Peyer's patch (tissue), 4 donors: ENCODE data around the gene SHANK1. TPM values are rescaled to one million over a fixed set of nuclear protein-coding genes. Genes with fewer than 3 reads are reported as not detected.

ENCODE experiments used
- DNase-seq, 3 donors: peaks; one replicate each; pipeline ENCODE4 v3.0.0-alpha.2; 2017 to 2019
- H3K27ac ChIP-seq, 4 donors: fragments of 200-600 bp; sonication (generic); one replicate each; pipeline ENCODE4 v1.5.1; 2016 to 2019
- H3K27me3 ChIP-seq, 2 donors: fragments of 200-600 bp; sonication (generic); one replicate each; pipeline ENCODE4 v1.5.1; 2019
- H3K36me3 ChIP-seq, 3 donors: fragments of 200-600 bp; sonication (generic); one replicate each; pipeline ENCODE4 v1.5.1; 2016 to 2019
- H3K4me1 ChIP-seq, 4 donors: fragments of 200-600 bp; sonication (generic); one replicate each; pipeline ENCODE4 v1.5.1; 2016 to 2019
- H3K4me3 ChIP-seq, 4 donors: fragments of 200-600 bp; sonication (generic); 1 replicate in 3 of 4; 2 replicates in 1 of 4; pipeline ENCODE4 v1.5.1; 2016 to 2019; ENCODE audit warnings: mild to moderate bottlenecking in 1 of 4
- H3K9me3 ChIP-seq, 4 donors: fragments of 200-600 bp; sonication (generic); one replicate each; pipeline ENCODE4 v1.5.1; 2016 to 2019; ENCODE audit warnings: mild to moderate bottlenecking in 1 of 4
- CTCF ChIP-seq, 6 experiments: fragments of 450-650 bp in 4 of 6; fragments of 200-600 bp in 2 of 6; sonication (generic) in 1 of 6; IDR thresholded peaks; one replicate each; pipeline ENCODE4 v1.5.1; 2017 to 2019; ENCODE audit warnings: antibody characterized with exemption in 6 of 6, mild to moderate bottlenecking in 3 of 6, moderate library complexity in 1 of 6
- POLR2A ChIP-seq, 2 donors: fragments of 450-650 bp; IDR thresholded peaks; one replicate each; pipeline ENCODE4 v1.5.1; 2017; ENCODE audit warnings: antibody characterized with exemption in 2 of 2, mild to moderate bottlenecking in 2 of 2, moderate library complexity in 2 of 2
- total RNA-seq, 4 donors: library from RNA; depleted of rRNA; stranded (reverse); fragments of >200 nt; gene quantifications; one replicate each; pipeline ENCODE4 v1.1.0, GENCODE V29; 2016

SHANK1 gene
- total RNA-seq, 4 donors from 2014 or later = 0.83 to 1.3 TPM; not detected in 2

- Histone ChIP-seq H3K36me3 (no peaks in the 10 kb centered on the region), H3K27ac (no peak overlapping the region), H3K9me3 (no peaks in the 10 kb centered on the region), H3K27me3 (no peaks in the 10 kb centered on the region), H3K4me1 (no peaks in the 10 kb centered on the region), H3K4me3 (no peak overlapping the region)
- TF ChIP-seq CTCF (IDR thresholded peaks at IDR 0.05) (no peak), POLR2A (IDR thresholded peaks at IDR 0.05) (no peak)
- DNase-seq = no peak
Measured at GRCh38 chr19:50710612-50711011, 9.0 kb downstream of the SHANK1 start.

- Histone ChIP-seq H3K27ac (no peak overlapping the region), H3K36me3 (no peaks in the 10 kb centered on the region), H3K27me3 (no peaks in the 10 kb centered on the region), H3K4me1 (no peaks in the 10 kb centered on the region), H3K9me3 (no peaks in the 10 kb centered on the region), H3K4me3 (no peak overlapping the region)
- DNase-seq = no peak
- TF ChIP-seq POLR2A (IDR thresholded peaks at IDR 0.05) (no peak), CTCF (IDR thresholded peaks at IDR 0.05) (no peak)
Measured at GRCh38 chr19:50710094-50710493, 9.5 kb downstream of the SHANK1 start.

DNA sequence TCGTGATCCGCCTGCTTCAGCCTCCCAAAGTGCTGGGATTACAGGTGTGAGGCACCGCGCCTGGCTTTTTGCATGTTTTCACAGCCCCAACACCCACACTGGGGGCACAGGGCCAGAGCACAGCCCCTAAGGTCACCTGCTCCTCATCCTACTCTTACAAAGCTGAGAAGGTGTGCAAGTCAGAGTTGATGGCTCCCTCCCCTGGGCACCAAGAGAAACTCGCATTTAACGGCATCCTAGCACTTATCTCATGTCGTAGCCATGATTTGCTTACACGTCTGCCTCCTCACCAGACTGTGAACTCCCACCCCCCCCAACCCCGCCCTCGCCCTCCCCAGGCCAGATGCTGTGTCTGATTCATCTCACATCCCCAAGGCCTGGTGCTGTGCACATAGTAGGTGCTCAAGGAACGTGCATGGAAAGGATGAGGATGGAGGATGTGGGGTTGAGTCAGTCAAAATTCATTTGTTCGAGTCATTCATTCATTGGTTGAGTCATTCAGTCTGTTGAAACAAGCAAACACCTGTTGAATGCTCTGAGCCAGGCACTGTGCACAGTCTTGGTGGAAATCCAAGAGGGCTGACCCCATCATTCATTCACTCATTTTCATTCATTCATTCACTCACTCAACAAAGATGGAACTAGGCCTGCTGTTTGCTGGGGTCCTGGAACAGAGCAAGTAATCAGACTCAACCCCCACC, 11.3 kb downstream of the SHANK1 start:
- H3K27me3 ChIP-seq = no peaks in the 10 kb centered on the region
- TF ChIP-seq POLR2A (IDR thresholded peaks at IDR 0.05) = no peak
- no peak for TF ChIP-seq CTCF (IDR thresholded peaks at IDR 0.05)

GRCh38 chr19:50706387-50706786, 13.2 kb downstream of the SHANK1 start:
- Histone ChIP-seq H3K4me3 (no peak overlapping the region), H3K4me1 (no peaks in the 10 kb centered on the region), H3K27ac (no peak overlapping the region), H3K27me3 (no peaks in the 10 kb centered on the region), H3K9me3 (no peaks in the 10 kb centered on the region), H3K36me3 (no peaks in the 10 kb centered on the region)
- no peak for DNase-seq
- TF ChIP-seq POLR2A (IDR thresholded peaks at IDR 0.05) (no peak), CTCF (IDR thresholded peaks at IDR 0.05) (no peak)

More for the DNA sequence above, 11.3 kb downstream of the SHANK1 start:
- Histone ChIP-seq H3K4me3 (no peak overlapping the region), H3K9me3 (no peaks in the 10 kb centered on the region), H3K27ac (no peak overlapping the region), H3K36me3 (no peaks in the 10 kb centered on the region), H3K4me1 (no peaks in the 10 kb centered on the region)
- DNase-seq = no peak

DNA sequence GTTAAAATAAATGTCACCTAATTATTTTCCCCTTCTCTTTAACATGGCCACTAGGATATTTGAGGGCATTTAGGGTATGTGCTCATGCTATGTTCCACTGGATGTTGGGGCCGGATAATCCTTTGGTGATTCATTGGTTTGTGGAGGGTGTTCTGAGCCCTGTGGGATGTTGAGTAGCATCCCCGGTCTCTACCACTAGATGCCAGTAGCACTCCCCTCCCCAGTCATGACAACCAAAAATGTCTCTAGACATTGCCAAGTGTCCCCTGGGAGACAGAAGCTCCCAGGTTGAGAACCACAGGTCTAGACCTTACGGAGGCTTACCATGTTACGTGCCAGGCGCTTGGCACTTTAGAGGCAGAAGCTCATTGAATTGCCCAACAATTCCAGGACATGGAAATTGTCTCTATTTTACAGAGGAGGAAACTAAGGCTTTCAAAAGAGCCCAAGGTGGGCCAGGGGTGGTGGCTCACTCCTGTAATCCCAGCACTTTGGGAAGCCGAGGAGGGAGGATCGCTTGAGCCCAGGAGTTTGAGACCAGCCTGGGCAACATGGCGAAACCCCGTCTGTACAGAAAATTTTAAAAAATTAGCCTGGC, 14.1 kb downstream of the SHANK1 start:
- Histone ChIP-seq H3K4me3 (no peak overlapping the region), H3K4me1 (no peaks in the 10 kb centered on the region), H3K27me3 (no peaks in the 10 kb centered on the region), H3K27ac (no peak overlapping the region), H3K36me3 (no peaks in the 10 kb centered on the region), H3K9me3 (no peaks in the 10 kb centered on the region)
- no peak for DNase-seq
- TF ChIP-seq POLR2A (IDR thresholded peaks at IDR 0.05) (no peak), CTCF (IDR thresholded peaks at IDR 0.05) (peak in 4 of 6 experiments; percentile 23 to 38 (median 32))
